Adipocyte (in vitro differentiated cells): Measurements from ENCODE around the gene MSMO1.
"Not testable (repeated sequence)": the region's sequence is repeated elsewhere in the genome, so short reads cannot be mapped to it uniquely, and the experiment has no call there.

Source experiments
- DNase-seq: peaks from one replicate; pipeline ENCODE4 v3.0.0-alpha.2; 2015; ENCODE audit warnings: low read depth
- H3K27me3 ChIP-seq: replicated peaks from 2 replicates; pipeline ENCODE4 v1.7.0; 2013; ENCODE audit warnings: mild to moderate bottlenecking, low read length, moderate library complexity; ENCODE audit not compliant: control insufficient read depth, insufficient read depth
- H3K36me3 ChIP-seq: 2 replicates; pipeline ENCODE4 v1.7.0; 2013; ENCODE audit warnings: low read length, mild to moderate bottlenecking, moderate library complexity; ENCODE audit not compliant: control insufficient read depth, insufficient read depth, severe bottlenecking
- H3K4me1 ChIP-seq: 2 replicates; pipeline ENCODE4 v1.7.0; 2013; ENCODE audit warnings: mild to moderate bottlenecking, low read length, moderate library complexity; ENCODE audit not compliant: control insufficient read depth, insufficient read depth
- H3K4me3 ChIP-seq: 2 replicates; pipeline ENCODE4 v1.7.0; 2013; ENCODE audit warnings: mild to moderate bottlenecking, low read length, moderate library complexity
- H3K9ac ChIP-seq: 2 replicates; pipeline ENCODE4 v1.7.0; 2013; ENCODE audit warnings: mild to moderate bottlenecking, low read length, moderate library complexity
- H3K9me3 ChIP-seq: 2 replicates; pipeline ENCODE4 v1.7.0; 2013; ENCODE audit warnings: mild to moderate bottlenecking, low read length, moderate library complexity; ENCODE audit not compliant: control insufficient read depth

The MSMO1 gene

DNA sequence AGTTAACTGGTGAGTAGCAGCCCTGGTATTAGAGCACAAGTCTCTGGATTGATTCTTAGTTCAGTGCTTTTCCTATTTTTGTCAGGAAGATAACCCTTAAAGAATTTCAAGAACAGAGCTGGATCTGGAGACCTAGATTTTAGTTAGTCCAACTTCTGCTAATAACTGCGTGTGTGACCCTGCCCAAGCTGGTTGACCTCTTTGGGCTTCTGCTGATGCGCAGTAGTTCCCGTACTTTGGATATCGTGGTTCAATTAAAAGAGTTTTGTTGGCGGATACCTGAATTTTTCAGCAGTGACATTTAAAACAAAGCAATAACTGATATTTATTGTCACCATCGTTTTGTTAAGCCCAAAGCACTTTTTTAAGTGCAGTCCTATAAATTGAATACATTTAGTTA lies 9.3 kb downstream of the MSMO1 start:
- DNase-seq = no peak
- peaks cover 16% of the 10 kb centered on the region for H3K4me1 ChIP-seq
- H3K4me3 ChIP-seq = no peak overlapping the region
- H3K9me3 ChIP-seq = no peaks in the 10 kb centered on the region
- H3K36me3 ChIP-seq = peaks cover 89% of the 10 kb centered on the region
- H3K27me3 ChIP-seq = no peaks in the 10 kb centered on the region
- H3K9ac ChIP-seq = no peak overlapping the region

DNA sequence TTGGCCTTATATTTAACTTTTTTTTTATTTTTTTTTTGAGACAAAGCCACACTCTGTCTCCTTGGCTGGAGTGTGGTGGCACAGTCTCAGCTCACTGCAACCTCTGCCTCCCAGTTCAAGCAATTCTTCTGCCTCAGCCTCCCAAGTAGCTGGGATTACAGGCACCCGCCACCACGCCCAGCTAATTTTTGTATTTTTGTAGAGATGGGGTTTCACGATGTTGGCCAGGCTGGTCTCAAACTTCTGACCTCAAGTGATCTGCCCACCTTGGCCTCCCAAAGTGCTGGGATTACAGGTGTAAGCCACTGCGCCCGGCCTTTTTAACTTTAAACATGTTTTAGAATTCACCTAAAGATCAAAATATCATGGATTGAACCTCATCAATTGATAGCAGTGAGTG lies 14.9 kb downstream of the MSMO1 start:
- H3K9ac ChIP-seq, H3K27me3 ChIP-seq, H3K4me1 ChIP-seq, H3K4me3 ChIP-seq, H3K9me3 ChIP-seq, DNase-seq: not testable (repeated sequence)
- peaks cover 67% of the 10 kb centered on the region for H3K36me3 ChIP-seq

DNA sequence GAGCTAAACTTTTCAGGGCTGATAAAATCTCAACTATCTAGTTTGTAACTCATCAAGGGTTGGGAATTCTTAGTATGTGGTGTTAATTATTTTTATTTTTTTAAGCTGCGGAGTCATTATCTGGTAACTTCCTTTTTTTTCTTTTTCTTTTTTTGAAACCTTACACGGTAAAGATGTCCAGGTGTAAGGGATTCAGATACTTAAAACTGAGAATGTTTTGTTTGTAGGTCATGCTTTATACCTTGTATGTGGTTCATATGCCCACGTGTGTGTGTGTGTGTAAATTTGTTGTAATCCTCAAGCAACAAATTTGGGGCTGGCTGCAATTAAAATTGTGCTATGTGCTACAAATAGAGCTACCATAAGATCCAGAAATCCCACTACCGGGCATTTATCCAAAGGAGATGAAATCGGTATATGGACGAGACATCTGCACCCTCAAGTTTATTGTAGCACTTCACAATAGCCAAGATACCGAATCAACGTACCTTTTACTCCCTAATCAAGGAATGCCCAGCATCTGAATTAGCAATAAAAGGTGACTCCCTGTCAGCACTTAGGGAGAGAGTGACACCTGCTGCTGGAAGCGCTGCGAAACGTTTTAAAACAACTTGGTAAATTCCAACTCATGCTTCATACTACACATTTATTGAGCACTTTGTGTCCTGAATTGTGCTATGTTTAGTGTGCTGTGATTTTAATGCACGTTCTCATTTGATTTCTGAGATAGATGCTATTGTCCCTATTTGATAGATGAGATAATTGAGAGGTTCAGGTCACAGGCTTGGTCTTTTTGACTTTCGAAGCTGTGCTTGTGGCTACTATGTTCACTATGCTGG lies 16.1 kb downstream of the MSMO1 start:
- Histone ChIP-seq H3K4me3 (no peak overlapping the region), H3K27me3 (no peaks in the 10 kb centered on the region), H3K36me3 (peaks cover 55% of the 10 kb centered on the region), H3K9me3 (no peaks in the 10 kb centered on the region), H3K9ac (no peak overlapping the region), H3K4me1 (peaks cover 6% of the 10 kb centered on the region)
- no peak for DNase-seq

DNA sequence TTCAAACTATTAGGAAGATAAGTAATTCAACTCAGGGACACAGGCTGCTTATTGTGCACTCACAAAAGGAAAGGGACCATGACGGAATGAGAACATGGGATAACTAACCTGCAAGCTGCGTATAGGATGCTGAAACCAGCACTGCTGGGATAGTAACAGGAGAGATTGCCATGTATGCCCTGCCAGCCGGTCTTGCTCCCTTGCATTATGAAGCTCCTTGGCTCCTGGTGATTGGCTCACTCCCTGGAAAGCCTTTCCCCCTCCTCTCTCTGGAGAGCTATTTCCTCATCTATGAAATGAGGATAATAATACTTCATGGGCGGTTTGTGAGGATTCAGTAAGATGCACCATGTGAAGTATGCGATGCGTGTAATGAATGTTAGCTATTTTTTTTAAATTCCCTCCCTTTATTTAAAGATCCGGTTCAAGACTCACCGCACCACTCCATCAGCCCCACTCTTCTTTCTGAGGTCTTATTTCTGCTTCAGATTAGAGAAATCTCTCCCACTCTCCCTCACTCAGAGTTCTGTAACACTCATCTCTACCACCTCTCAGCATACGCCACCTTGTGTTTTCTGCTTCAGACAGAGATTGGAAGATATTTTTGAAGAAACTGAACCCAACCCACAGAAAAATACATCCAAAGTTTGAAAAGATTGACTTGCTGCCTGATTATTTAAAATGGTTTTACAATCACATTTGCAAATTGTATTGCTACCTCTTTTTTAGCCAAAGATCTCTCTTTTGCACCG lies 18.4 kb downstream of the MSMO1 start:
- Histone ChIP-seq H3K4me3 (no peak overlapping the region), H3K9me3 (no peaks in the 10 kb centered on the region), H3K27me3 (no peaks in the 10 kb centered on the region), H3K4me1 (peaks cover 12% of the 10 kb centered on the region), H3K9ac (no peak overlapping the region), H3K36me3 (peaks cover 32% of the 10 kb centered on the region)
- no peak for DNase-seq

DNA sequence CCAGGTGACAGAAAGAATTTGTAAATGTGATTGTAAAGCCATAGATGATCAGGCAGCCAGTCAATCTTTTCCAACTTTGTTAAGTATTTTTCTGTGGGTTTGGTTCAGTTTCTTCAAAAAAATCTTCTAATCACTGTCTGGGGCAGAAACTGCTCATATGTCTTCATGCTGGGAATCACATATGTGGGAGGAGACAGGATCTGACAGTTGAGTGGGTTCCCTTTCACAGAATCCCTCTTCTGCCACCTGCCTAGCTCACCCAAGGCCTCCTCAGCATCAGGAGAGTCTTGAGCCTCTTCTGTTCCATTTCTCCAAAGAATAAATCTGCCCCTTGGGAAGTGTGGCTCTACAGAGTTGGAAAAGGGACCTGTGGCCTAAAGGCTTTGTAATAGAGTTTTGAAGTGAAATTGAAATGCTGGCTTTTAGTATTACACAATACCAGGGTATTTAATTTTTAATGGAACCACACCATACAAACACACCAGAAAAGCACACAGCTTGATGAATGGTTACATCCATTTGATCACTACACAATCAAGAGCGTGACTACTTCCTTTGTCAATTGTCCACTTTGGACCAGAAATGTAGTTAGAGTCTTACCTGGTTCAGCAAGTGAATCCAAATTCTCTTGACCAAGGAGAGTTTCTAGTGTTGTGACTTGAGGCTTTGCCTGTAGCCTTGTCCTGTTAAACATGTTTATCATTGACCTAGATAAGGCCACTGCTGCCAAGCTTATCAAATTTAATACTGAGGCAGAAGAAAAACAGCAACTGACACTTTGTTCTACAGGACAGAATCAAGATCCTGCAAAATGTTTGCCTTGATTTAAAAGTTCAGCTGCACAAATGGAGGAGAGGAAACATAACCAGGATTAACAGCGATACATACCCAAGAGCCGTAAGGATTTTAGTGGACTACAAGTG lies 20.4 kb downstream of the MSMO1 start:
- no peaks in the 10 kb centered on the region for H3K9me3 ChIP-seq
- H3K4me1 ChIP-seq = peaks cover 12% of the 10 kb centered on the region
- H3K27me3 ChIP-seq = no peaks in the 10 kb centered on the region
- no peak for DNase-seq
- H3K9ac ChIP-seq = no peak overlapping the region
- peaks cover 12% of the 10 kb centered on the region for H3K36me3 ChIP-seq
- no peak overlapping the region for H3K4me3 ChIP-seq

DNA sequence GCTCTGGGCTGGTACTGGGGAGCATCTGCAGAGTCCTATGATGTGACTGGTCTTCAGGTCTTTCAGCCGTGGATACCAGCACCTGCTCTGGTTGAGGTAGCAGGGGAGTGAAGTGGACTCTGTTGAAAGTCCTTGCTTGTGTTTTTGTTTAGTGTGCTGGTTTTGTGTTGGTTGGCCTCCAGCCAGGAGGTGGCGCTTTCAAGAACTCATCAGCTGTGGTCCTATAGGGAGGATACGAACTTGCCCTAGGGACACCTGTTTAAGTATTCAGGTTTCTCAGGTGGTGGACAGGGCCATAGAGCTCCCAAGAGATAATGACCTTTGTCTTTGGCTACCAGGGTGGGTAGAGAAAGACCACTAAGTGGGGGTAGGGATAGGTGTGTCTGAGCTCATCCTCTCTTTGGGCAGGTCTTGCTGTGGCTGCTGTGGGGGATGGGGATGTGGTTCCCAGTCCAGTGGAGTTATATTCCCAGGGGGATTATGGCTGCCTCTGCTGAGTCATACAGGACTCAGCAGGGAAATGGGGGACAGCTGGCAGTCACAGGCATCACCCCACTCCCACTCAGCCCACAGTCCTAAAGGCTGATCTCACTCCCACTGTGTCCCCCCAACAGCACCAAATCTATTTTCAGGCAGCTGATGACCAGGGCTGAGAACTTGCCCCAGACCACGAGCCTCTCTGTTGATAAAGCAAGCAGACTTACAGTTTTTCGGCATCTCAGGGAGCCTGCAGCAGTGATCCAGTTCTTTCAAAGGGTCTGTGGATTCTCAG lies 24.1 kb downstream of the MSMO1 start:
- no peak for DNase-seq
- no peaks in the 10 kb centered on the region for H3K27me3 ChIP-seq
- H3K9ac ChIP-seq = no peak overlapping the region
- H3K36me3 ChIP-seq = no peaks in the 10 kb centered on the region
- no peak overlapping the region for H3K4me3 ChIP-seq
- H3K9me3 ChIP-seq = no peaks in the 10 kb centered on the region
- peaks cover 20% of the 10 kb centered on the region for H3K4me1 ChIP-seq

DNA sequence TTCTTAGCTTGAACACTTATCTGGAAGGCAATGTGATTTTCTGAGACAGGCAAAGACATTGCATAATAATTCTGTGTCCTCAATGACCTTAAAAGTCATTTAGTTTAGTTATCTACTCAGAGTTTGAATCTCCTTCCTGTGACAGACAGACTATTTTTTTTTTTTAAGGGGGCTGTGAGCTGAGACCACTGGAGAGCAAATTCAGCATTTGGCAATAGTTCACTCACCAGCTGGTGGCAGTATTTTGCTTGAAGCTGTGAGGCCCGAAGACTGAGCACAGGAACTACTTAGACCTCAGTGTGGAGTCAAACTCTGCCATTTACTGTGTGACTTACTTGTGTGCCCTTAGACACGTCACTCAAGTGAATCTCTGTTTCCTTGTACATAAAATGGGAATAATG lies 28.4 kb downstream of the MSMO1 start:
- H3K4me1 ChIP-seq = peaks cover 31% of the 10 kb centered on the region
- DNase-seq = peak; percentile 77
- no peaks in the 10 kb centered on the region for H3K27me3 ChIP-seq
- no peaks in the 10 kb centered on the region for H3K36me3 ChIP-seq
- H3K9me3 ChIP-seq = no peaks in the 10 kb centered on the region
- no peak overlapping the region for H3K4me3 ChIP-seq
- H3K9ac ChIP-seq = no peak overlapping the region

DNA sequence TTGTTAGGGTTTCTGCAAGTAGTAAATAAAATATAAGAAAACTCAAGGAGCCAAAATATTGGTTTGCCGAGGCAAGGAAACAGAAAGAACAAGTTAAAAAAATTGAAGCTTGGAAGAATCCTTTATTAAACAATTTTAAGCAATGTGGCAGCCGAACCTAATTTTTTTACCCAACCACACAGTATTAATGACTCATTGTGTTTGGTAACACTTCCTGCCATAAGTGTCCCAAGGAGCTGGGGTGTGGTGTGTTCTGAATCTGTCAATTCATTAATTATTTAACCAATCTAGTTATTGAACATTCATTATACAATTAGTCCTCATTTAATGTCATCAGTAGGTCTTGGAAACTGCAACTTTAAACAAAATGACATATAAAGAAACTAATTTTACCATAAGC lies 32.0 kb downstream of the MSMO1 start:
- no peaks in the 10 kb centered on the region for H3K36me3 ChIP-seq
- peaks cover 35% of the 10 kb centered on the region for H3K4me1 ChIP-seq
- no peaks in the 10 kb centered on the region for H3K9me3 ChIP-seq
- peak; percentile 31 for DNase-seq
- H3K4me3 ChIP-seq = peak overlapping the region; percentile 75
- no peaks in the 10 kb centered on the region for H3K27me3 ChIP-seq
- peak overlapping the region; percentile 47 for H3K9ac ChIP-seq

DNA sequence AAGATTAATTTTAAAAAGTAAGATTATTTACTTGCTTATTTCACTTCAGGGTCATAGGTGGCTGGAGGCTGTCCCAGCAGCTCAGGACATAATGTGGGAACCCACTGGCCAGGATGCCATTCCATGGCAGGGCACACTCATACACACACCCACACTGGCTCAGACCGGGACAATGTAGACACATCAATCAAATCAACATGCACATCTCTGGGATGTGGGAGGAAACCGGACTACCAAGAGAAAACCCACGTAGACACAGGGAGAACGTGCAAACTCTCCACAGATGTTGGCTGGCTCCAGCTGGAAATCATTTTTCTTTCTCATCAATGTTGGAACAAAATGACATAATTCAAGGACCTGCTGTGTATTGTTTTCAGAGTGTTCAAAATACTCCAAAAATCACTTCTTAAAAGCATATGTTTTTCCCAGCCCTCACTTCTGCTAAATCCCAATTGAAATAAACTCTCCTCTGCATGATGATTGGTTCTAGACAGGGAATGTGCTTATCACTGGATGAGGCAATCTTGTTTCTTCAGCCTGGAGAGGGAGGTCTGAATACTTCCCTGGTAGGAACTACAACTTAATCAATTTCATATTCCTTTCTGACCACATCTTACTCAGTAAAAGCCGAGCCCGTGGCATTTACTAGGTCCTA lies 32.7 kb downstream of the MSMO1 start:
- peak; percentile 64 for DNase-seq
- H3K4me3 ChIP-seq = peak overlapping the region; percentile 75
- peak overlapping the region; percentile 47 for H3K9ac ChIP-seq
- no peaks in the 10 kb centered on the region for H3K9me3 ChIP-seq
- H3K4me1 ChIP-seq = peaks cover 35% of the 10 kb centered on the region
- H3K27me3 ChIP-seq = no peaks in the 10 kb centered on the region
- H3K36me3 ChIP-seq = no peaks in the 10 kb centered on the region

DNA sequence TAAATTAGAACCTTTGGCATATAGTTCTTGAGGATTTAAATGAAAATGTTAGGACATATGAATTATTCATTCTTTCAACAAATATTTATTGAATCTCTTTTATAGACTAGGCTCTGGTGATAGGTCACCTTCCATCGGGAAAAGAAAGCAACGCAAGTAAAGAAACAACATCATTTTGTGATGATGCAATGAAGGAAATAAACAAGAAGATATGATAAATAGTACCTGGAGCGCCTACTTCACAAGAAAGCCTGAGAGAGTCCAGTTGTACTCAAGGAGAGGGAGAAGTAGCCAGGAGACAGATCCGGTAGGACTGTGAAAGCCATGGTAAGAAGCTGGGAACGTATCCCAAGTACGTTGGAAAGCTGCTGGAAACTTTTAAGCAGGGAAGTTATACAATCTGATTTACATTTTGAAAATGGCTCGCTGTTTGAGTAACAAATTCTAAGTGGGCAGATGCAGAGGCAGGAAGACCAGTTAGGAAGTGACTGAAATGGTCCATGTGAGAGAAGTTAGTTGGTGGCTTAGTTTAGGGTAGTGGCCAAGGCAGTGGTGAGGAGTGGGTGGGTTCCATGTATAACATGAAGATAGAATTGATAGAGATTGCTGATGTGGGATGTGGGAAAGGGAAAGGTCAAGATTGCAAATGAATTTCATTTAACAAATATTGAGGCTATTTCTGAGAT lies 33.7 kb downstream of the MSMO1 start:
- H3K9me3 ChIP-seq = no peaks in the 10 kb centered on the region
- H3K27me3 ChIP-seq = no peaks in the 10 kb centered on the region
- no peaks in the 10 kb centered on the region for H3K36me3 ChIP-seq
- H3K4me3 ChIP-seq = peak overlapping the region; percentile 75
- DNase-seq = no peak
- peaks cover 27% of the 10 kb centered on the region for H3K4me1 ChIP-seq
- no peak overlapping the region for H3K9ac ChIP-seq
